ENCODE measurements around the gene AGAP3.

The AGAP3 gene

GRCh38 chr7:151074817-151075661 lies 11.2 kb upstream of the AGAP3 start:
- DNase-seq (ENCODE audit: low spot score): no peak

- DNase-seq (ENCODE audit: low spot score): no peak
These were observed 10.7 kb upstream of the AGAP3 start for GRCh38 chr7:151075662-151075971.

DNA sequence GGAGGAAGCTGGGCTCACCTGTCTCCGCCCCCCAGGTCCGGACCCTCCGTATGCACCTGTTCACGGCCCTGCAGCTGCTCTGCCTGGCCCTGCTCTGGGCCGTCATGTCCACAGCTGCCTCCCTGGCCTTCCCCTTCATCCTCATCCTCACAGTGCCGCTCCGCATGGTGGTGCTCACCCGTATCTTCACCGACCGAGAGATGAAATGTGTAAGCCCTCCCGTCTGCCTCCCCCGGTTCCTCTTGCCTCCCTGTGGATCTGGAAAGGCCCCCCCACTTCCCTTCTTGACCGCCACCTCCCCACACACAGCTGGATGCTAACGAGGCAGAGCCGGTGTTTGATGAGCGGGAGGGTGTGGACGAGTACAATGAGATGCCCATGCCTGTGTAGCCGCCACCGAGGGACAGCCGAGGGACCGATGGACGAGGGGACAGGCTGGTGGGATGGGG lies 10.3 kb upstream of the AGAP3 start:
- no peak for DNase-seq (ENCODE audit: low spot score)

- DNase-seq (ENCODE audit: low spot score): no peak
These were observed 9.2 kb upstream of the AGAP3 start for GRCh38 chr7:151076863-151077704.

- no peak for DNase-seq (ENCODE audit: low spot score)
These were observed 8.5 kb upstream of the AGAP3 start for GRCh38 chr7:151077705-151078232.

- no peak for DNase-seq (ENCODE audit: low spot score)
These were observed 7.8 kb upstream of the AGAP3 start for GRCh38 chr7:151078233-151079040.

- DNase-seq (ENCODE audit: low spot score): no peak
These were observed 6.9 kb upstream of the AGAP3 start for GRCh38 chr7:151079199-151079910.

GRCh38 chr7:151080067-151080521 lies 6.2 kb upstream of the AGAP3 start:
- DNase-seq (ENCODE audit: low spot score): no peak

GRCh38 chr7:151080522-151081169 lies 5.6 kb upstream of the AGAP3 start, which contains the start of gene FASTK:
TSS of gene FASTK (minus strand) at chr7:151080809. CDS start at chr7:151080766, 43 bp downstream.
- peak; percentile 91 for DNase-seq (ENCODE audit: low spot score)

DNA sequence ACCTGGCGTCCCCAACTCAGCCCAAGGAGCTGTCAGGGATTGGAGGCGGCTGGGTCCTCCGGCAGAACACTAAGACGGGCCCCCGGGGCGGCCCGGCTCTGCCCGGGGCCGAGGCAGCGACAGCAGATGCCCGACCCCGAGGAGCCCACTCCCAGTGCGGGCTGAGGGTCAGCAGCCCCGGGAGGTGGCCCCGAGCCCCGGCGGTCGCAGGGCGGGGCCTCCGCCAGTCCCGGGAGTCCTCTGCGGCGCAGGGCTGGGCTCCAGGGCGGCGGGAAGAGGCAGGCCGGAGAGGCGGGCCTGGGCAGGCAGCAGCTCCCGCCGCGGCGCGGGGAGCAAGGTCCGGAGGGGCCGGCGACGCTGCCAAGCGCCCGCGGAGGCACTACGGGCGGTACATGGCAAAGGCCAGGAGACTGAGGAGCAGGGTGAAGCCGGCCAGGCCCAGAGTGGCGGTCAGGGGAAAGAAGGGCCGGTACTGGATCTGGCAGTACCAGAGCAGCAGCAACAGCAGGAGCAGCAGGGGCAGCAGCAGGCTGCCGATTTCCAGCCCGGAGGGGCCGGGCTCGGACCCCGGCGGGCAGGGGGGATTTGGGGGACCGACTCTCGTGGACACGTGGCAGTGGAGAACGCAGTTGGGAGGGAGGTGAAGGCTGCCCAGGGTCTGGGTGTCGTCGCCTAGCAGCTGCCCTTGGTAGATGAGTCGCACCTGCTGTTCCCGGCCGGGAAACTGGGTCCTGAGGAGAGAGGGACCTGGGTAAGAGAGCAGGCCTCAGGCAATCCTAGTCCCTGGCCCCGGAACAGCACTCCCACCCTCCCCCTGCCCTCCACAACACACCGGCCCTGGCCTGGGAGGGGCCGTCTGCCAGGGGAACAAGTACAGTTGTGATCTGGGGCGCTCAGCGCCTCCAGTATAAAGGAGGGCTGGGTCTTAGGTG lies 4.8 kb upstream of the AGAP3 start:
- DNase-seq (ENCODE audit: low spot score): no peak

- DNase-seq (ENCODE audit: low spot score): no peak
These were observed 3.9 kb upstream of the AGAP3 start for GRCh38 chr7:151082141-151083070.

GRCh38 chr7:151083071-151083823 lies 3.0 kb upstream of the AGAP3 start, which contains the start of gene TMUB1:
TSS of gene TMUB1 (minus strand) at chr7:151083493. CDS start at chr7:151082563, 930 bp downstream.
- DNase-seq (ENCODE audit: low spot score): peak; percentile 68

DNA sequence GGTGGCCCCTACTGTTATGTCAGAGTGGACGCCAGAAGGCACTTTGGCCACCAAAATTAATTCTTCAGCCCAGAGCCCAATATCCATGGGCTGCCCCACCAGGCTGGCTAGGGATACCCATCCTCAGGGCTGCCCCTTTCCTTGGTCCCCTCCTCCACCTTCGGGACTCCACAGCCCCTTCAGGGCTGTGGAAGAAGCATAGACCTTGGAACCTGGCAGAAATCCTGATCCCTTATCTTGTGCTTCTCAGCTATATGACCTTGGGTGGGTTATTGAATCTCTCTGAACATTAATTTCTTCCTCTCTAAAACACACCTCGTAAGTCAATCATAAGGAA lies 2.5 kb upstream of the AGAP3 start:
- DNase-seq (ENCODE audit: low spot score): no peak

GRCh38 chr7:151085329-151085690 lies 965 bp upstream of the AGAP3 start:
- DNase-seq (ENCODE audit: low spot score): no peak

- no peak for DNase-seq (ENCODE audit: low spot score)
These were observed 548 bp downstream of the AGAP3 start for GRCh38 chr7:151086802-151087244.

DNA sequence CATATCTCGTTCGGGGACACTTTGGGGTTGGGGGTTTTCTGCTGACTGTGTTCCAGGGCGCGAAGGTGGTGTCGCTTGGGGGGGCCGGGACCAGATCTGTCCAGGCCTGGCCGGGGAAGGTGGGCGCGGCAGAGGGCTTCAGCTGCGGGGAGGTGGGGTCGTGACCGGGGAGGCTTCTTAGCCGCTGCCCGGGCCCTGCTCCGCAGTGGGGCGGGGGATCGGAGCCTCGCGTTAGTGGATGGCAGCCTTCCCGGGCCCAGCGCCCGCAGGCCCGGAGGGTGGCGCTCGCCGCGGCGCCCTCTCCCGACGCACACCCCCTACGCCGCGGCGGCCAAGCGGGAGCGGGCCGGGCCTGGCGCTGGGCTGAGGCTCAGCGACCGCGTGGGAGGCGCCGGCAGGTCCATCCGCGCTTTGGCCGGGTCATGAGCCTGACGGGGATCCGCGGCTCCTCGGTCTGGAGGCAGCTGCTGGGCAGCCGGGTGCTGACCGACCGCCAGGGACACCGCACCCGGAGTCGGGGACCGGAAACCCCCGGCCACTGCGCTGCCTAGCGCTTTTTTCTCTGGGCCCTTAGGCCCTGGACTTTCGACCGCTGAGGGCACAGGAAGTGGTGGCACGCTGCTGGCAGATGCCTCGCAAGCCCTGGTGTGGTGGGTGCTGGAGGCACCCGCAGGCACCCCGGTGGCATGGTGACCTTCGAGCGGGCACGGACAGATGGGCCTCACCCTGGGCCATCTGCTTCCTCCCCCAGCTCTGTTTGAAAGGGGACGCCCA lies 1.2 kb downstream of the AGAP3 start:
- no peak for DNase-seq (ENCODE audit: low spot score)
